Measurements from ENCODE around the gene STK10.

STK10 gene

DNA sequence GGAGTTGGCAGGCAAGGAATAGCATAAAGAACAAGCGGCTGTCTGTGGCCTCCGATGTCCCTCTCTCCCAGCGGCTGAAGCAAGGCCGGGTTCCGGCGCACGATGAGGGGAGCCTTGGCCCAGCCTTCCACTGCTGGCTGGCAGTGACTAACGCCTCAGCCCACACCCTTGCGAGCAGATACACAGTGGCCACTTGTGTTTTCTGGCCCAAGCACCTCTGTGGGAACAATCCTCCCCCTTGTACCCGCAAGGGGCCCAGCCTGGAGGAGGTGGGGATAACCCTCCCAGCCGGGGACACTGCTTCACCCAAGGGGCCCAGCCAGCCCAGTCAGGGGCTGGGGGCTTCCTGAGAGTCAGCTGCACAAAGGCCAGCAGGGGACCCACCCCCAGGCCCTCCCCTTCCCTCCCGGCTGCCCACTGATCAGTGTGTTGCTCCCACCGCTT lies 23.2 kb downstream of the STK10 start:
- Histone ChIP-seq H3K4me3 (replicated peaks; ENCODE audit: insufficient read depth, low read length) (no peak overlapping the region), H3K27ac (replicated peaks) (no peak overlapping the region), H3K27me3 (ENCODE audit: insufficient read depth, poor library complexity, severe bottlenecking) (no peaks in the 10 kb centered on the region)
- TF ChIP-seq, protein P1, sequence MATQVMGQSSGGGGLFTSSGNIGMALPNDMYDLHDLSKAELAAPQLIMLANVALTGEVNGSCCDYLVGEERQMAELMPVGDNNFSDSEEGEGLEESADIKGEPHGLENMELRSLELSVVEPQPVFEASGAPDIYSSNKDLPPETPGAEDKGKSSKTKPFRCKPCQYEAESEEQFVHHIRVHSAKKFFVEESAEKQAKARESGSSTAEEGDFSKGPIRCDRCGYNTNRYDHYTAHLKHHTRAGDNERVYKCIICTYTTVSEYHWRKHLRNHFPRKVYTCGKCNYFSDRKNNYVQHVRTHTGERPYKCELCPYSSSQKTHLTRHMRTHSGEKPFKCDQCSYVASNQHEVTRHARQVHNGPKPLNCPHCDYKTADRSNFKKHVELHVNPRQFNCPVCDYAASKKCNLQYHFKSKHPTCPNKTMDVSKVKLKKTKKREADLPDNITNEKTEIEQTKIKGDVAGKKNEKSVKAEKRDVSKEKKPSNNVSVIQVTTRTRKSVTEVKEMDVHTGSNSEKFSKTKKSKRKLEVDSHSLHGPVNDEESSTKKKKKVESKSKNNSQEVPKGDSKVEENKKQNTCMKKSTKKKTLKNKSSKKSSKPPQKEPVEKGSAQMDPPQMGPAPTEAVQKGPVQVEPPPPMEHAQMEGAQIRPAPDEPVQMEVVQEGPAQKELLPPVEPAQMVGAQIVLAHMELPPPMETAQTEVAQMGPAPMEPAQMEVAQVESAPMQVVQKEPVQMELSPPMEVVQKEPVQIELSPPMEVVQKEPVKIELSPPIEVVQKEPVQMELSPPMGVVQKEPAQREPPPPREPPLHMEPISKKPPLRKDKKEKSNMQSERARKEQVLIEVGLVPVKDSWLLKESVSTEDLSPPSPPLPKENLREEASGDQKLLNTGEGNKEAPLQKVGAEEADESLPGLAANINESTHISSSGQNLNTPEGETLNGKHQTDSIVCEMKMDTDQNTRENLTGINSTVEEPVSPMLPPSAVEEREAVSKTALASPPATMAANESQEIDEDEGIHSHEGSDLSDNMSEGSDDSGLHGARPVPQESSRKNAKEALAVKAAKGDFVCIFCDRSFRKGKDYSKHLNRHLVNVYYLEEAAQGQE (IDR thresholded peaks at IDR 0.05; ENCODE audit: insufficient replicate concordance, low read depth): no peak
- TF ChIP-seq SPI1 (IDR thresholded peaks at IDR 0.05; ENCODE audit: borderline replicate concordance, low read depth) (no peak), GABPA (IDR thresholded peaks at IDR 0.05; ENCODE audit: low read depth) (no peak), POLR2AphosphoS5 (IDR thresholded peaks at IDR 0.05; ENCODE audit: low read depth) (no peak)
- TF ChIP-seq, protein P2, sequence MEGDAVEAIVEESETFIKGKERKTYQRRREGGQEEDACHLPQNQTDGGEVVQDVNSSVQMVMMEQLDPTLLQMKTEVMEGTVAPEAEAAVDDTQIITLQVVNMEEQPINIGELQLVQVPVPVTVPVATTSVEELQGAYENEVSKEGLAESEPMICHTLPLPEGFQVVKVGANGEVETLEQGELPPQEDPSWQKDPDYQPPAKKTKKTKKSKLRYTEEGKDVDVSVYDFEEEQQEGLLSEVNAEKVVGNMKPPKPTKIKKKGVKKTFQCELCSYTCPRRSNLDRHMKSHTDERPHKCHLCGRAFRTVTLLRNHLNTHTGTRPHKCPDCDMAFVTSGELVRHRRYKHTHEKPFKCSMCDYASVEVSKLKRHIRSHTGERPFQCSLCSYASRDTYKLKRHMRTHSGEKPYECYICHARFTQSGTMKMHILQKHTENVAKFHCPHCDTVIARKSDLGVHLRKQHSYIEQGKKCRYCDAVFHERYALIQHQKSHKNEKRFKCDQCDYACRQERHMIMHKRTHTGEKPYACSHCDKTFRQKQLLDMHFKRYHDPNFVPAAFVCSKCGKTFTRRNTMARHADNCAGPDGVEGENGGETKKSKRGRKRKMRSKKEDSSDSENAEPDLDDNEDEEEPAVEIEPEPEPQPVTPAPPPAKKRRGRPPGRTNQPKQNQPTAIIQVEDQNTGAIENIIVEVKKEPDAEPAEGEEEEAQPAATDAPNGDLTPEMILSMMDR (IDR thresholded peaks at IDR 0.05; ENCODE audit: insufficient read depth, low read length): no peak
- DNase-seq (ENCODE audit: low read depth in 1 of 2, low spot score in 1 of 2): no peak

DNA sequence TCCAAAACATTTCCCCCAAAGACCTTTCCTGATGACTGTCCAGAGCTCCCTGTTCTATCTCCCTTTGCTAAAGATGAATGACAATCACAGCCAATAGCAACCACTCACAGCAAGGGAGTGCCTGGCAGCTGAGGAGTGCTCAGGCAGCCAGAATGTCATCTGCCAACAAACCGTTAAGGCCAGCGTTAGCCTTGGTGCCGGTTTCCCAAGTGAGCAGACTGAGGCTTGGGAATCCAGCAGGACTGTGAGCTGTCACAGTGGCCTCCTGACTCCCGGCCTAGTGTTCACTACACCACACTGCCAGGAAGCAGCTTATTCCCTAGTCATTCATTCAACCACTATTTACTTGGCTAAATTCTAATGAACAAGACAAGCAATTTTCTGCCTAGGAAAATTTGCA lies 24.7 kb downstream of the STK10 start:
- H3K4me3 ChIP-seq (replicated peaks; ENCODE audit: insufficient read depth, low read length): no peak overlapping the region
- no peak for DNase-seq (ENCODE audit: low read depth in 1 of 2, low spot score in 1 of 2)
- TF ChIP-seq POLR2AphosphoS5 (IDR thresholded peaks at IDR 0.05; ENCODE audit: low read depth) (no peak), GABPA (IDR thresholded peaks at IDR 0.05; ENCODE audit: low read depth) (no peak), SPI1 (IDR thresholded peaks at IDR 0.05; ENCODE audit: borderline replicate concordance, low read depth) (no peak)
- TF ChIP-seq, protein P2 (IDR thresholded peaks at IDR 0.05; ENCODE audit: insufficient read depth, low read length): no peak
- TF ChIP-seq, protein P1 (IDR thresholded peaks at IDR 0.05; ENCODE audit: insufficient replicate concordance, low read depth): no peak
- no peaks in the 10 kb centered on the region for H3K27me3 ChIP-seq (ENCODE audit: insufficient read depth, poor library complexity, severe bottlenecking)
- H3K27ac ChIP-seq (replicated peaks): no peak overlapping the region

DNA sequence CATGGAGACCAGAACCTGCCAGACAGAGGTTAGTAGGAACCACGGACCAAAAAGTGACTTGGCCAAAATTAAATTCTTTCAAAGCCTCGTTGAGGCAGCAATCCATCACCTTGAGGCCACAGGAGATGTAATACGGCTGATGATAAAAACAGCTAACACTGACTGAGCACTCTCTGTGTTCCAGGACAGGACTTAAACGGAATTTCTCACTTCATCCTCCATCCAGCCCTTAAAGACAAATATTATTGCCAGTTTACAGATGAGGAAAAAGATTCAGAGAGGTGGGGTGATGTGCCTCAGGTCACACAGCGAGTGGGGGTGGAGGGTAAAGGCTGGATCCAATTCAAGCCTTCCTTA lies 25.1 kb downstream of the STK10 start:
- Histone ChIP-seq H3K27me3 (ENCODE audit: insufficient read depth, poor library complexity, severe bottlenecking) (no peaks in the 10 kb centered on the region), H3K27ac (replicated peaks) (no peak overlapping the region), H3K4me3 (replicated peaks; ENCODE audit: insufficient read depth, low read length) (no peak overlapping the region)
- TF ChIP-seq POLR2AphosphoS5 (IDR thresholded peaks at IDR 0.05; ENCODE audit: low read depth): no peak
- TF ChIP-seq GABPA (IDR thresholded peaks at IDR 0.05; ENCODE audit: low read depth): no peak
- TF ChIP-seq SPI1 (IDR thresholded peaks at IDR 0.05; ENCODE audit: borderline replicate concordance, low read depth): no peak
- TF ChIP-seq, protein P1 (IDR thresholded peaks at IDR 0.05; ENCODE audit: insufficient replicate concordance, low read depth): no peak
- TF ChIP-seq, protein P2 (IDR thresholded peaks at IDR 0.05; ENCODE audit: insufficient read depth, low read length): no peak
- no peak for DNase-seq (ENCODE audit: low read depth in 1 of 2, low spot score in 1 of 2)
